Measurements from ENCODE around the gene STK25. TPM values are rescaled to one million over a fixed set of nuclear protein-coding genes. Genes with fewer than 3 reads are reported as not detected.
A peak's percentile ranks its signal among the peaks of the same experiment; 100 is the strongest.

STK25 gene
- total and polyA plus RNA-seq, 2 donors (not counting 3 experiments of a cell fraction or from before 2014, with no cell fraction given): 286 to 715 TPM

DNA sequence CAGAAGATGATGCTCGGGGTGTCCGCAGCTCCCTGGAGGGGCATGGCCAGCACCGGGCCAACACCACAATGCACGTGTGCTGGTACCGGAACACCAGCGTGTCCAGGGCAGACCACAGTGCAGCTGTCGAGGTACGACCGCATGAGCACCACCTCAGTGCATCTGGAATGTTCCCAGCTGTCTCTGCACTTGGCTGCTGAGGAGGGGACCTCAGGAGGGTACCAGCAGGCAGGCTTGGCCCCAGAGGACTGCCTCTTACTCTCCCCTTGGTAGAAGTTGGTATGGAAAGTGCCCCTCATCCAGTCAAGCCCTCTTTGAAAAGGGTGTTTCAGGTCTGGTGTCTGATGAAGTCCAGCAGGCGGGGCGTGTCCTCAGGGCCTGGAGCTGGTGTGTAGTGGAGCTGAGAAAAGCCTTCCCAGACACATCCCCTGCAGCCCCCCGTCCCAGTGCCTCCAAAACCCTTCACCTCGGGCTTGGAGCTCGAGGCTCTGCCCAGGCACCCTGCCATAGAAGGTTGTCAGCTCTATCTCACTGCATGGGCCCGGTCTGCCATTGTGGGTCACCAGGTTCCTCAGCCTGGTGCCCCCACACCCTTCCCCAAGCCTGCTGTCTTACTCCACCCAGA is 16.7 kb downstream of the STK25 start:
- dilution Hi-C loops (cut with MboI; ENCODE audit: extremely low pct_ligation_motif_present, low sequenced_read_pairs) (no loop called here), intact Hi-C loops (cut with micrococcal nuclease) (no loop called here)
- CTCF ChIA-PET: interaction anchor here (1.7 kb wide), 1 partner anchor 168 kb away, joined by 3 read pairs; no protein-coding TSS in a partner anchor
- no peaks in the 10 kb centered on the region for H3K9me1 ChIP-seq (replicated peaks; ENCODE audit: control insufficient read depth, extremely low read depth, insufficient read depth, low read length)
- H3K9ac ChIP-seq (replicated peaks; ENCODE audit: extremely low read depth, insufficient read depth, low read length): no peak overlapping the region
- no peak overlapping the region for H2AFZ ChIP-seq (ENCODE audit: low read depth, low read length)
- H3K9me3 ChIP-seq (replicated peaks; ENCODE audit: control insufficient read depth, insufficient read depth, low read length): no peaks in the 10 kb centered on the region
- H3K4me3 ChIP-seq (replicated peaks in 1 of 3; ENCODE audit: insufficient read depth in 1 of 3, low read depth in 1 of 3, low read length in 3 of 3): no peak overlapping the region
- POLR2A ChIA-PET: interaction anchor here (0.6 kb wide), 1 partner anchor 64 kb away, joined by 3 read pairs; no protein-coding TSS in a partner anchor
- TF ChIP-seq EZH2 (IDR thresholded peaks at IDR 0.05; ENCODE audit: borderline replicate concordance, low read depth, low read length, severe bottlenecking) (no peak), JUN (IDR thresholded peaks at IDR 0.05; ENCODE audit: borderline replicate concordance, insufficient read depth, insufficient read length, low read depth) (no peak), GATA2 (IDR thresholded peaks at IDR 0.05; ENCODE audit: insufficient read depth, insufficient read length, low read depth, low read length) (no peak), FOS (IDR thresholded peaks at IDR 0.05; ENCODE audit: borderline replicate concordance, insufficient read depth, low read length) (no peak), POLR2A (IDR thresholded peaks at IDR 0.05; ENCODE audit: low read depth, low read length) (peak; percentile 53), MYC (IDR thresholded peaks at IDR 0.05; ENCODE audit: low read depth, low read length) (no peak), POLR2AphosphoS5 (IDR thresholded peaks at IDR 0.05; ENCODE audit: insufficient read depth, low read depth, low read length) (peak; percentile 15)
- TF ChIP-seq, protein P1, sequence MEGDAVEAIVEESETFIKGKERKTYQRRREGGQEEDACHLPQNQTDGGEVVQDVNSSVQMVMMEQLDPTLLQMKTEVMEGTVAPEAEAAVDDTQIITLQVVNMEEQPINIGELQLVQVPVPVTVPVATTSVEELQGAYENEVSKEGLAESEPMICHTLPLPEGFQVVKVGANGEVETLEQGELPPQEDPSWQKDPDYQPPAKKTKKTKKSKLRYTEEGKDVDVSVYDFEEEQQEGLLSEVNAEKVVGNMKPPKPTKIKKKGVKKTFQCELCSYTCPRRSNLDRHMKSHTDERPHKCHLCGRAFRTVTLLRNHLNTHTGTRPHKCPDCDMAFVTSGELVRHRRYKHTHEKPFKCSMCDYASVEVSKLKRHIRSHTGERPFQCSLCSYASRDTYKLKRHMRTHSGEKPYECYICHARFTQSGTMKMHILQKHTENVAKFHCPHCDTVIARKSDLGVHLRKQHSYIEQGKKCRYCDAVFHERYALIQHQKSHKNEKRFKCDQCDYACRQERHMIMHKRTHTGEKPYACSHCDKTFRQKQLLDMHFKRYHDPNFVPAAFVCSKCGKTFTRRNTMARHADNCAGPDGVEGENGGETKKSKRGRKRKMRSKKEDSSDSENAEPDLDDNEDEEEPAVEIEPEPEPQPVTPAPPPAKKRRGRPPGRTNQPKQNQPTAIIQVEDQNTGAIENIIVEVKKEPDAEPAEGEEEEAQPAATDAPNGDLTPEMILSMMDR (IDR thresholded peaks at IDR 0.05; ENCODE audit: extremely low read depth in 1 of 2, insufficient read depth in 1 of 2, low read depth in 1 of 2, low read length in 2 of 2): no peak
- TF ChIP-seq, protein P2, sequence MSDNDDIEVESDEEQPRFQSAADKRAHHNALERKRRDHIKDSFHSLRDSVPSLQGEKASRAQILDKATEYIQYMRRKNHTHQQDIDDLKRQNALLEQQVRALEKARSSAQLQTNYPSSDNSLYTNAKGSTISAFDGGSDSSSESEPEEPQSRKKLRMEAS (IDR thresholded peaks at IDR 0.05; ENCODE audit: insufficient read depth, insufficient read length): no peak
- peaks cover 5 to 33% of the 10 kb centered on the region in 2 experiments for H3K36me3 ChIP-seq (ENCODE audit: control insufficient read depth in 2 of 2, extremely low read depth in 1 of 2, insufficient read depth in 2 of 2, low read length in 2 of 2)
- DNase-seq (ENCODE audit: low read depth, low spot score): no peak
- H3K79me2 ChIP-seq (ENCODE audit: control insufficient read depth, insufficient read depth, low read length): no peaks in the 10 kb centered on the region
- no peaks in the 10 kb centered on the region for H3K4me1 ChIP-seq (ENCODE audit: control insufficient read depth, extremely low read depth, insufficient read depth, low read length)
- FAIRE-seq: no peak
- H3K27me3 ChIP-seq (ENCODE audit: control insufficient read depth in 2 of 2, insufficient read depth in 2 of 2, low read length in 2 of 2): no peaks in the 10 kb centered on the region
- no peak overlapping the region for H3K4me2 ChIP-seq (ENCODE audit: insufficient read depth, low read length)
- no peaks in the 10 kb centered on the region for H4K20me1 ChIP-seq (replicated peaks; ENCODE audit: control insufficient read depth, extremely low read depth, insufficient read depth, low read length)
- no TSS peak for BruUV-seq (replicated peaks)
- H3K27ac ChIP-seq (ENCODE audit: insufficient read depth, low read depth, low read length): no peak overlapping the region
